Measurements from ENCODE around the gene FOXRED1.

FOXRED1 gene

GRCh38 chr11:126277780-126278179 is 8.8 kb downstream of the FOXRED1 start:
- H3K36me3 Mint-ChIP-seq (ENCODE audit: low read depth): peaks cover 44% of the 10 kb centered on the region
- no peaks in the 10 kb centered on the region for H3K27me3 Mint-ChIP-seq (ENCODE audit: low read depth)
- TF ChIP-seq CTCF (IDR thresholded peaks at IDR 0.05; ENCODE audit: unreplicated experiment in 3 of 3): no peak
- peaks cover 15% of the 10 kb centered on the region for H3K4me1 Mint-ChIP-seq
- no peaks in the 10 kb centered on the region for H3K9me3 Mint-ChIP-seq
- no peak overlapping the region for H3K4me3 Mint-ChIP-seq
- H3K27ac Mint-ChIP-seq: no peak overlapping the region

GRCh38 chr11:126279191-126279590 is 10.2 kb downstream of the FOXRED1 start:
- no peak for TF ChIP-seq CTCF (IDR thresholded peaks at IDR 0.05; ENCODE audit: unreplicated experiment in 3 of 3)
- Mint-ChIP-seq H3K4me3 (peak overlapping the region; percentile 43 to 79 (median 60)), H3K36me3 (ENCODE audit: low read depth) (peaks cover 30% of the 10 kb centered on the region), H3K27me3 (ENCODE audit: low read depth) (no peaks in the 10 kb centered on the region), H3K4me1 (peaks cover 20% of the 10 kb centered on the region), H3K9me3 (no peaks in the 10 kb centered on the region), H3K27ac (peak overlapping the region in 1 of 3 experiments; percentile 6)

- no peaks in the 10 kb centered on the region for H3K27me3 Mint-ChIP-seq (ENCODE audit: low read depth)
- peaks cover 25% of the 10 kb centered on the region for H3K4me1 Mint-ChIP-seq
- peak overlapping the region in 1 of 3 experiments; percentile 16 for H3K27ac Mint-ChIP-seq
- peak overlapping the region; percentile 60 to 79 (median 62) for H3K4me3 Mint-ChIP-seq
- TF ChIP-seq CTCF (IDR thresholded peaks at IDR 0.05; ENCODE audit: unreplicated experiment in 3 of 3): no peak
- no peaks in the 10 kb centered on the region for H3K9me3 Mint-ChIP-seq
- peaks cover 16% of the 10 kb centered on the region for H3K36me3 Mint-ChIP-seq (ENCODE audit: low read depth)
Measured at GRCh38 chr11:126280595-126280994, 11.6 kb downstream of the FOXRED1 start.

GRCh38 chr11:126281245-126281644 is 12.3 kb downstream of the FOXRED1 start:
- Mint-ChIP-seq H3K27ac (peak overlapping the region; percentile 95 to 98 (median 98)), H3K4me3 (peak overlapping the region; percentile 93 to 98 (median 94)), H3K4me1 (peaks cover 25% of the 10 kb centered on the region), H3K36me3 (ENCODE audit: low read depth) (peaks cover 11% of the 10 kb centered on the region), H3K9me3 (no peaks in the 10 kb centered on the region), H3K27me3 (ENCODE audit: low read depth) (no peaks in the 10 kb centered on the region)
- TF ChIP-seq CTCF (IDR thresholded peaks at IDR 0.05; ENCODE audit: unreplicated experiment in 3 of 3): no peak

GRCh38 chr11:126281666-126282175 is 12.8 kb downstream of the FOXRED1 start:
- Mint-ChIP-seq H3K27ac (peak overlapping the region; percentile 95 to 98 (median 98)), H3K27me3 (ENCODE audit: low read depth) (no peaks in the 10 kb centered on the region), H3K4me3 (peak overlapping the region; percentile 93 to 98 (median 94)), H3K9me3 (no peaks in the 10 kb centered on the region), H3K36me3 (ENCODE audit: low read depth) (peaks cover 13% of the 10 kb centered on the region), H3K4me1 (peaks cover 25% of the 10 kb centered on the region)
- no peak for TF ChIP-seq CTCF (IDR thresholded peaks at IDR 0.05; ENCODE audit: unreplicated experiment in 3 of 3)

- H3K36me3 Mint-ChIP-seq (ENCODE audit: low read depth): peaks cover 14% of the 10 kb centered on the region
- peak overlapping the region; percentile 95 to 98 (median 98) for H3K27ac Mint-ChIP-seq
Measured at GRCh38 chr11:126282361-126282735, 13.4 kb downstream of the FOXRED1 start.

More at GRCh38 chr11:126282361-126282735, 13.4 kb downstream of the FOXRED1 start:
- H3K27me3 Mint-ChIP-seq (ENCODE audit: low read depth): no peaks in the 10 kb centered on the region
- peaks cover 25% of the 10 kb centered on the region for H3K4me1 Mint-ChIP-seq
- peak overlapping the region; percentile 93 to 98 (median 94) for H3K4me3 Mint-ChIP-seq
- H3K9me3 Mint-ChIP-seq: no peaks in the 10 kb centered on the region
- TF ChIP-seq CTCF (IDR thresholded peaks at IDR 0.05; ENCODE audit: unreplicated experiment in 3 of 3): no peak
